H1 (cell line): ENCODE results near the gene MDK. TPM values are rescaled to one million over a fixed set of nuclear protein-coding genes. Genes with fewer than 3 reads are reported as not detected.
A peak's percentile ranks its signal among the peaks of the same experiment; 100 is the strongest.

Experiments used
- CTCF ChIP-seq, 3 experiments: IDR thresholded peaks; 1 replicate in 2 of 3; 2 replicates in 1 of 3; pipeline versions ENCODE4 v1.5.1 to v1.6.1; 2011; ENCODE audit warnings: low read length in 3 of 3, mild to moderate bottlenecking in 3 of 3, inconsistent platforms in 2 of 3, low read depth in 1 of 3, moderate library complexity in 1 of 3; ENCODE audit not compliant: insufficient read depth in 1 of 3; ENCODE audit errors: control extremely low read depth in 1 of 3
- polyA plus RNA-seq, 7 experiments: library from polyadenylated mRNA; depleted of rRNA in 3 of 7; stranded (reverse) in 5 of 7; unstranded in 2 of 7; fragments of >200 nt in 5 of 7; fragments of 200-250 nt in 2 of 7; gene quantifications; 1 replicate in 5 of 7; 2 replicates in 1 of 7; 4 replicates in 1 of 7; pipeline versions ENCODE4 v1.2.1 to v1.2.3, GENCODE V29; 2011 to 2013; ENCODE audit warnings: missing spikeins in 2 of 7, mixed read lengths in 2 of 7
- total RNA-seq: library from RNA; stranded (reverse); fragmentation: NEBNext Ultra II Directional; extraction: Animal tissue kit (Norgen Biotek cat#: 25700); gene quantifications from 2 replicates; pipeline ENCODE4 v1.2.1, GENCODE V29; 2021

Gene MDK
- total and polyA plus RNA-seq, 2 of the 8 experiments (the other 6 are each of a cell fraction or from before 2014, with no cell fraction given) = 309 to 606 TPM

- peak in 2 of 3 experiments; percentile 67 to 79; a peak in 3 of 4 replicates for TF ChIP-seq CTCF (IDR thresholded peaks at IDR 0.05; ENCODE audit: control extremely low read depth in 1 of 3, insufficient read depth in 1 of 3, low read depth in 1 of 3, low read length in 3 of 3)
- TF ChIP-seq, all 59 proteins: peak for 6
Observed at GRCh38 chr11:46382646-46383403, 1.4 kb downstream of the MDK start (continued).
